ENCODE measurements around the gene PTH2. TPM values are rescaled to one million over a fixed set of nuclear protein-coding genes. Genes with fewer than 3 reads are reported as not detected.

PTH2 gene
- total RNA-seq, 4 donors from 2014 or later = not detected

GRCh38 chr19:49398001-49398615 lies 25.1 kb downstream of the PTH2 start:
- DNase-seq (ENCODE audit: extremely low spot score) = no peak
- H3K9me3 ChIP-seq = no peaks in the 10 kb centered on the region
- intact Hi-C loops (cut with DNase I) = loop anchor here (10.0 kb wide), 1 partner anchor 167 kb away; no protein-coding TSS in a partner anchor
- H3K4me3 ChIP-seq = no peak overlapping the region
- H3K27me3 ChIP-seq = peaks cover 0 to 52% (median 0%) of the 10 kb centered on the region in 4 donors
- no peaks in the 10 kb centered on the region for H3K36me3 ChIP-seq
- 77% methylated on average over 8 of the region's 11 CpGs for WGBS
- H3K4me1 ChIP-seq = no peaks in the 10 kb centered on the region
- no peak for TF ChIP-seq POLR2AphosphoS5 (IDR thresholded peaks at IDR 0.05)
- TF ChIP-seq EP300 (IDR thresholded peaks at IDR 0.05) = no peak
- no peak for TF ChIP-seq CTCF (IDR thresholded peaks at IDR 0.05)
- TF ChIP-seq POLR2A (IDR thresholded peaks at IDR 0.05; ENCODE audit: low read depth) = no peak
- H3K27ac ChIP-seq (replicated peaks in 1 of 4) = no peak overlapping the region

GRCh38 chr19:49396738-49397505 lies 26.3 kb downstream of the PTH2 start:
- intact Hi-C loops (cut with DNase I) = loop anchor here (10.0 kb wide), 1 partner anchor 168 kb away; no protein-coding TSS in a partner anchor
- TF ChIP-seq EP300 (IDR thresholded peaks at IDR 0.05) (no peak), POLR2AphosphoS5 (IDR thresholded peaks at IDR 0.05) (no peak), CTCF (IDR thresholded peaks at IDR 0.05) (no peak), POLR2A (IDR thresholded peaks at IDR 0.05; ENCODE audit: low read depth) (no peak)
- 82% methylated on average over 8 of the region's 8 CpGs for WGBS

GRCh38 chr19:49395581-49396407 lies 27.4 kb downstream of the PTH2 start:
- no peaks in the 10 kb centered on the region for H3K36me3 ChIP-seq
- DNase-seq (ENCODE audit: extremely low spot score) = no peak

More at GRCh38 chr19:49396738-49397505, 26.3 kb downstream of the PTH2 start:
- H3K4me1 ChIP-seq = peaks cover 0 to 2% (median 0%) of the 10 kb centered on the region in 4 donors
- DNase-seq (ENCODE audit: extremely low spot score) = no peak
- peaks cover 0 to 59% (median 0%) of the 10 kb centered on the region in 4 donors for H3K27me3 ChIP-seq
- no peak overlapping the region for H3K4me3 ChIP-seq
- no peaks in the 10 kb centered on the region for H3K9me3 ChIP-seq
- H3K36me3 ChIP-seq = no peaks in the 10 kb centered on the region
- H3K27ac ChIP-seq (replicated peaks in 1 of 4) = no peak overlapping the region

More at GRCh38 chr19:49395581-49396407, 27.4 kb downstream of the PTH2 start:
- Histone ChIP-seq H3K27ac (replicated peaks in 1 of 4) (no peak overlapping the region), H3K27me3 (peaks cover 0 to 64% (median 0%) of the 10 kb centered on the region in 4 donors), H3K4me3 (no peak overlapping the region), H3K4me1 (peaks cover 0 to 5% (median 0%) of the 10 kb centered on the region in 4 donors), H3K9me3 (no peaks in the 10 kb centered on the region)
- whole genome bisulfite sequencing = 84% methylated on average over 15 of the region's 15 CpGs
- no peak for TF ChIP-seq CTCF (IDR thresholded peaks at IDR 0.05)
- TF ChIP-seq POLR2A (IDR thresholded peaks at IDR 0.05; ENCODE audit: low read depth) = no peak
- no peak for TF ChIP-seq POLR2AphosphoS5 (IDR thresholded peaks at IDR 0.05)
- no peak for TF ChIP-seq EP300 (IDR thresholded peaks at IDR 0.05)
- intact Hi-C loops (cut with DNase I) = loop anchor here (10.0 kb wide), 1 partner anchor 169 kb away; no protein-coding TSS in a partner anchor

Measured in esophagus muscularis mucosa (tissue), 4 donors.